GM04504 (cell line): ENCODE measurements around the gene TLR9.
A peak's percentile ranks its signal among the peaks of the same experiment; 100 is the strongest.
"Not testable (repeated sequence)": the region's sequence is repeated elsewhere in the genome, so short reads cannot be mapped to it uniquely, and the experiment has no call there.

Experiments
- DNase-seq: peaks from one replicate; pipeline ENCODE4 v3.0.0-alpha.2; 2012; ENCODE audit warnings: low read depth

The TLR9 gene

GRCh38 chr3:52195291-52195597 is 30.2 kb downstream of the TLR9 start:
- no peak for DNase-seq

- DNase-seq: no peak
Measured at GRCh38 chr3:52194485-52195290, 30.8 kb downstream of the TLR9 start.

GRCh38 chr3:52193065-52193464 is 32.4 kb downstream of the TLR9 start:
- DNase-seq: no peak

- DNase-seq: no peak
Measured at GRCh38 chr3:52191663-52192062, 33.8 kb downstream of the TLR9 start.

GRCh38 chr3:52190294-52191074 is 35.0 kb downstream of the TLR9 start:
- peak; percentile 54 for DNase-seq

GRCh38 chr3:52188556-52188955 is 36.9 kb downstream of the TLR9 start:
- DNase-seq: no peak

- no peak for DNase-seq
Measured at GRCh38 chr3:52186729-52187128, 38.7 kb downstream of the TLR9 start.

GRCh38 chr3:52185837-52186236 is 39.6 kb downstream of the TLR9 start:
- no peak for DNase-seq

- DNase-seq: no peak
Measured at GRCh38 chr3:52185311-52185710, 40.1 kb downstream of the TLR9 start.

- DNase-seq: no peak
Measured at GRCh38 chr3:52184690-52185089, 40.8 kb downstream of the TLR9 start.

- DNase-seq: no peak
Measured at GRCh38 chr3:52183786-52184445, 41.5 kb downstream of the TLR9 start.

- DNase-seq: no peak
Measured at GRCh38 chr3:52182691-52183090, 42.8 kb downstream of the TLR9 start.

GRCh38 chr3:52182196-52182595 is 43.2 kb downstream of the TLR9 start:
- DNase-seq: no peak

GRCh38 chr3:52181543-52181942 is 43.9 kb downstream of the TLR9 start:
- peak; percentile 48 for DNase-seq

GRCh38 chr3:52178537-52178936 is 46.9 kb downstream of the TLR9 start:
- no peak for DNase-seq

GRCh38 chr3:52178126-52178525 is 47.3 kb downstream of the TLR9 start:
- not testable (repeated sequence) for DNase-seq

- no peak for DNase-seq
Measured at GRCh38 chr3:52177701-52178042, 47.8 kb downstream of the TLR9 start.

GRCh38 chr3:52176951-52177700 is 48.3 kb downstream of the TLR9 start:
- no peak for DNase-seq

- no peak for DNase-seq
Measured at GRCh38 chr3:52176180-52176752, 49.2 kb downstream of the TLR9 start.

- DNase-seq: no peak
Measured at GRCh38 chr3:52175416-52176179, 49.8 kb downstream of the TLR9 start.

- no peak for DNase-seq
Measured at GRCh38 chr3:52174896-52175295, 50.5 kb downstream of the TLR9 start.
